SK-N-MC (cell line): ENCODE data around the gene USP31.

Source experiments
- EZH2 ChIP-seq: fragments of 200-600 bp; sonication (generic); IDR thresholded peaks from one replicate; pipeline ENCODE4 v1.6.1; 2017; ENCODE audit warnings: antibody characterized with exemption
- FOXP2 ChIP-seq: optimal IDR thresholded peaks from 2 replicates; pipeline ENCODE3; 2011; ENCODE audit warnings: mild to moderate bottlenecking, moderate library complexity; ENCODE audit not compliant: insufficient read depth; ENCODE audit errors: extremely low read length, control extremely low read depth
- POLR2AphosphoS5 ChIP-seq: IDR thresholded peaks from 2 replicates; pipeline ENCODE4 v1.6.1; 2012; ENCODE audit warnings: mild to moderate bottlenecking, low read depth, low read length, borderline replicate concordance

GRCh38 chr16:23121024-23121423, 28.2 kb downstream of the USP31 start:
- no peak for TF ChIP-seq POLR2AphosphoS5
- TF ChIP-seq EZH2: no peak
- no peak for TF ChIP-seq FOXP2
